ENCODE measurements around the gene WDR76.
A peak's percentile ranks its signal among the peaks of the same experiment; 100 is the strongest.

DNA sequence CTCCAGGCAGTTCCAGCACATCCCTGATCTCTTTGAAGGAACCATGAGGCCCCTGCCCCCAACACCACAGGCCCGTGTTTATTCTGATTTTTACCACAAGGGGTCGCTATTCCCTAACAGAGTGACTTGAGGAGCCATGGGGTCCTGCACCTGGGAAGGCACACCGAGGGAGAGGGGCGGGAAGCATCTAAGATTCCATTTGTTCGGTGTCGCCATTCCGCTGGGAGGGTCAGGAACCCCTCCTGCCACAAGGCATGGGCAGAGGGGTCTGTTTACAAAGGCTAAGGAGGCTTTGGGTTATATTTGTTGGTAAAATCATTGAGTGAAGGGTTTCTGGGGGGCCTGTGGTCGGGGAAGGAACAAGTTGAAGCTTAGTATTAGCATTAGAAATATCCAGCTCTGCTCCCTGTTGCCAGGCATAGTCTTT is 77.1 kb downstream of the WDR76 start:
- TF ChIP-seq, protein P1, sequence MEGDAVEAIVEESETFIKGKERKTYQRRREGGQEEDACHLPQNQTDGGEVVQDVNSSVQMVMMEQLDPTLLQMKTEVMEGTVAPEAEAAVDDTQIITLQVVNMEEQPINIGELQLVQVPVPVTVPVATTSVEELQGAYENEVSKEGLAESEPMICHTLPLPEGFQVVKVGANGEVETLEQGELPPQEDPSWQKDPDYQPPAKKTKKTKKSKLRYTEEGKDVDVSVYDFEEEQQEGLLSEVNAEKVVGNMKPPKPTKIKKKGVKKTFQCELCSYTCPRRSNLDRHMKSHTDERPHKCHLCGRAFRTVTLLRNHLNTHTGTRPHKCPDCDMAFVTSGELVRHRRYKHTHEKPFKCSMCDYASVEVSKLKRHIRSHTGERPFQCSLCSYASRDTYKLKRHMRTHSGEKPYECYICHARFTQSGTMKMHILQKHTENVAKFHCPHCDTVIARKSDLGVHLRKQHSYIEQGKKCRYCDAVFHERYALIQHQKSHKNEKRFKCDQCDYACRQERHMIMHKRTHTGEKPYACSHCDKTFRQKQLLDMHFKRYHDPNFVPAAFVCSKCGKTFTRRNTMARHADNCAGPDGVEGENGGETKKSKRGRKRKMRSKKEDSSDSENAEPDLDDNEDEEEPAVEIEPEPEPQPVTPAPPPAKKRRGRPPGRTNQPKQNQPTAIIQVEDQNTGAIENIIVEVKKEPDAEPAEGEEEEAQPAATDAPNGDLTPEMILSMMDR (IDR thresholded peaks at IDR 0.05): peak; percentile 67 to 87 (median 74)
- TF ChIP-seq POLR2A (IDR thresholded peaks at IDR 0.05) (no peak), POLR2AphosphoS5 (IDR thresholded peaks at IDR 0.05) (no peak)

All from prostate gland (tissue), 2 donors.